ENCODE measurements around the gene EAPP.

EAPP gene

DNA sequence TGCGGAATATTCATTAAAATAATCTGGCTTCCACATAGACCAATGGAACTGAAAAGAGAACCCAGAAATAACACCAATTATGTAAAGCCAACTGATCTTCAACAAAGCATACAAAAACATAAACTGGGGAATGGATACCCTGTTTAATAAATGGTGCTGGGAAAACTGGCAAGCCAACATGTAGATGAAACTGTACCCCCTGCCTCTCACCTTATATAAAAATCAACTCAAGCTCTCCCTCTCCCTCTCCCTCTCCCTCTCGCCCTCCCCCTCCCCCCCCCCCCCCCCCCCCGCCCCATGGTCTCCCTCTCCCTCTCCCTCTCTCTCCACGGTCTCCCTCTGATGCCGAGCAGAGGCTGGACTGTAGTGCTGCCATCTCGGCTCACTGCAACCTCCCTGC is 64.3 kb downstream of the EAPP start:
- H3K27ac Mint-ChIP-seq = no peak overlapping the region
- H3K4me3 Mint-ChIP-seq = no peak overlapping the region
- H3K9me3 Mint-ChIP-seq = no peaks in the 10 kb centered on the region
- no peaks in the 10 kb centered on the region for H3K4me1 Mint-ChIP-seq
- H3K27me3 Mint-ChIP-seq = peaks cover 9% of the 10 kb centered on the region
- H3K36me3 Mint-ChIP-seq = no peaks in the 10 kb centered on the region
- no peak for ATAC-seq

DNA sequence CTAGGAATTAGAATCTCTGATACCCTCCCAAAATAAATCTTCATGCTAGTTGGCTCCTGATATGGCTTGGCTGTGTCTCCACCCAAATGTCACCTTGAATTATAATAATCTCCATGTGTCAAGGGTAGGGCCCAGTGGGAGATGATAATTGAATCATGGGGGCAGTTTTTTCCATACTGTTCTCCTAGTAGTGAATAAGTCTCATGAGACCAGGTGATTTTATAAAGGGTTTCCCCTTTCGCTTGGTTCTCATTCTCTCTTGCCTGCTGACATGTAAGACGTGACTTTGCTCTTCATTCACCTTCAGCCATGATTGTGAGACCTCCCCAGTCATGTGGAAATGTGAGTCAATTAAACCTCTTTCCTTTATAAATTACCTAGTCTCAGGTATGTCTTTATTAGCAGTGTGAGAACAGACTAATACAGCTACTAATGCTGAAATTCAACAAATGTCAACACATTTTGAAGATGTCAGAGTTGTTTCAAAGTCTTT is 65.3 kb downstream of the EAPP start:
- no peak overlapping the region for H3K4me3 Mint-ChIP-seq
- H3K9me3 Mint-ChIP-seq = no peaks in the 10 kb centered on the region
- H3K36me3 Mint-ChIP-seq = no peaks in the 10 kb centered on the region
- ATAC-seq = no peak
- peaks cover 9% of the 10 kb centered on the region for H3K27me3 Mint-ChIP-seq
- H3K27ac Mint-ChIP-seq = no peak overlapping the region
- H3K4me1 Mint-ChIP-seq = no peaks in the 10 kb centered on the region

DNA sequence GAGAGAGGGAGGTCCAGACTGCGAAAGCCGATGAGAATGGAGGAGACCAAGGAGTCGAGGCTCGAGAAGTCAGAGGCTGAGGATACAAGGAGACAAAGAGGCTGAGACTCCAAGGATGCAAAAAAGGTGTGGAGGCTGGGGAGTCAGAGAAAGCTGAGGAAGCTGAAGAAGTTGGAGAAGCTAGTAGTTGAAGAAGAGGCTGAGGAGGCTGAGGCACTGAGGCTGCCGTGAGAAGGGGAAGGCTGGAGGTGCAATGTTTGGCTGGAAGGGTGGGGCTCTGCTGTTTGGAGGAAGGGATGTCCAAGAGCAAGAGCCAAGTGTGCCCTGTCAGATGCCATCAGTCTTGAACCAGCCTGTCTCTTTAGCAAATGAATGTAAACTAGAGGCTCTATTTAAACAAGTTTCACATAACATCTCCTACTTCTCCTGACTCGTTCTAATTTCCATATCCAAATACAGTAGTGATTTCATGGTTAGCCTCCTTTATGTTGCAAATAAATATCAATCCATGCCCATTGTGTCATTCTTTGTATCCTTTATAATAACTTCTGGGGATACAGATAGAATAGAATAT is 66.7 kb downstream of the EAPP start:
- H3K4me1 Mint-ChIP-seq = no peaks in the 10 kb centered on the region
- H3K27ac Mint-ChIP-seq = no peak overlapping the region
- no peaks in the 10 kb centered on the region for H3K36me3 Mint-ChIP-seq
- H3K9me3 Mint-ChIP-seq = no peaks in the 10 kb centered on the region
- H3K4me3 Mint-ChIP-seq = no peak overlapping the region
- ATAC-seq = no peak
- peaks cover 9% of the 10 kb centered on the region for H3K27me3 Mint-ChIP-seq

DNA sequence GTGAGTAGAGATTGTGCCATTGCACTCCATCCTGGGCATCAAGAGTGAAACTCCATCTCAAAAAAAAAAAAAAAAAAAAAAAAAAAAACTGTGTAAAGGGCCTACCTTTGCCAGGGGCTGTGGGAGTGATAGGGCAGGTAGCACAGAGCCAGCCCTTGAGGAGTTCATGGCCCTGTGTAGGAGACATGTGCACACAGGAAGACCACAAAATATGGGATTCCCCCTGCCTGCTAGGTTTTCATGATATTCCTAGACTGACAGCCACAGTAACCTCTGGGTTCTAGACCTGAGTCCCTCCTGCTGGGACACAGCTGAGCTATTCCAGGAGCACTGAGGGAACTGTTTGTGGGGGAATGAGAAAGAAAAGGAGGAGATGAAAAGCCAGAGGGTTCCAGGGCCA is 69.2 kb downstream of the EAPP start:
- no peak for ATAC-seq
- peaks cover 9% of the 10 kb centered on the region for H3K27me3 Mint-ChIP-seq
- H3K4me1 Mint-ChIP-seq = no peaks in the 10 kb centered on the region

DNA sequence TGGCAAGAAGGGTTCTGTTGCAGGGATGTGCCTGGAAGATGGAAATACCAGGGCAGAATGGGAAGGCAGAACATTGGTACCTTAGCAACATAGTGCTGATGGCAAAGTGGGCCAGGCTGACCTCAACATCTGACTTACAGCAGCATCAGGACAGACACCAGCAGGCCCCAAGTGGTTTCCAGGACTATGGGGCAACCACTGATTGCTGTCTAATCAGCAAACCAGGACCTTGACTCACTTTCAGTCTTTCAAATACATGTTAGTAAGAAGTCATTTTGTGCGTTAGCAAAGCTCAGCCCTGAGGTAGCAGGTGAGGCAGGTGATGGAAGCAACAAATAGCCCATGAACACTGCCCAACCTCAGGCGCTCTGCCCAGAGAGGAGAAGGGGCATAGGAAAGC is 72.8 kb downstream of the EAPP start:
- Mint-ChIP-seq H3K4me1 (peaks cover 5% of the 10 kb centered on the region), H3K27ac (no peak overlapping the region), H3K4me3 (no peak overlapping the region), H3K9me3 (no peaks in the 10 kb centered on the region), H3K27me3 (no peaks in the 10 kb centered on the region), H3K36me3 (no peaks in the 10 kb centered on the region)
- ATAC-seq = no peak

More for the DNA sequence above, 69.2 kb downstream of the EAPP start:
- no peaks in the 10 kb centered on the region for H3K9me3 Mint-ChIP-seq
- no peak overlapping the region for H3K27ac Mint-ChIP-seq
- no peak overlapping the region for H3K4me3 Mint-ChIP-seq
- H3K36me3 Mint-ChIP-seq = no peaks in the 10 kb centered on the region
